ENCODE results near the gene DNAJC8.

- TF ChIP-seq CTCF (IDR thresholded peaks at IDR 0.05) = no peak
- TF ChIP-seq POLR2A (IDR thresholded peaks at IDR 0.05) = no peak
These were observed 62.7 kb downstream of the DNAJC8 start for GRCh38 chr1:28170001-28170596.

All from uterus (tissue), 2 donors.